ENCODE data around the gene NAB2. TPM values are rescaled to one million over a fixed set of nuclear protein-coding genes. Genes with fewer than 3 reads are reported as not detected.

The NAB2 gene
- total and polyA plus RNA-seq, 9 of the 15 experiments (the other 6 are each of a cell fraction or from before 2014, with no cell fraction given) = 0.45 to 40.9 (median 20.4) TPM

GRCh38 chr12:57051011-57051410, 37.9 kb upstream of the NAB2 start:
- Histone ChIP-seq H3K79me2 (ENCODE audit: control insufficient read depth, insufficient read depth, low read length) (no peaks in the 10 kb centered on the region), H3K4me3 (no peak overlapping the region), H4K20me1 (replicated peaks; ENCODE audit: control insufficient read depth, insufficient read depth, low read length) (no peaks in the 10 kb centered on the region), H3K4me2 (ENCODE audit: insufficient read depth, low read length) (no peak overlapping the region), H2AFZ (ENCODE audit: low read depth, low read length) (no peak overlapping the region), H3K36me3 (ENCODE audit: control insufficient read depth, insufficient read depth, low read length) (peaks cover 3% of the 10 kb centered on the region; the same call in 1 of the 3 replicates), H3K9ac (ENCODE audit: insufficient read depth in 1 of 2, low read depth in 2 of 2, low read length in 2 of 2) (no peak overlapping the region), H3K9me3 (replicated peaks; ENCODE audit: control insufficient read depth, insufficient read depth, low read depth, low read length) (no peaks in the 10 kb centered on the region), H3K4me1 (replicated peaks in 1 of 2; ENCODE audit: control insufficient read depth in 2 of 2, insufficient read depth in 2 of 2, low read length in 2 of 2) (peaks cover 0 to 3% of the 10 kb centered on the region in 2 experiments; a peak in 1 of 5 replicates), H3K27ac (ENCODE audit: extremely low read depth, low read depth, low read length) (no peak overlapping the region), H3K27me3 (ENCODE audit: control insufficient read depth in 2 of 2, insufficient read depth in 2 of 2, low read length in 2 of 2) (0 out of 5 replicates have a peak, but pooled peaks cover 2 to 3% of the 10 kb centered on the region in 2 experiments), H3K9me1 (ENCODE audit: control insufficient read depth, insufficient read depth, low read length) (no peaks in the 10 kb centered on the region)
- ATAC-seq (no peak), FAIRE-seq (no peak), DNase-seq (ENCODE audit: extremely low read depth in 1 of 4, low spot score in 3 of 4) (no peak)
- intact Hi-C loops (cut with micrococcal nuclease) = no loop called here
- POLR2A ChIA-PET = interaction anchor here (0.5 to 4.9 kb wide), 8 partner anchors 9 to 191 kb away, joined by 3 to 18 read pairs (median 4); no protein-coding TSS in a partner anchor
- no TSS peak for BruUV-seq (replicated peaks)
- 45% methylated on average over 1 of the region's 1 CpG for WGBS (ENCODE audit: insufficient coverage, low coverage, missing lambda C conversion rate)
- TF ChIP-seq STAT5B (CRISPR knock-in tag; IDR thresholded peaks at IDR 0.05) (no peak), MCM7 (IDR thresholded peaks at IDR 0.05) (no peak), ZNF609 (CRISPR knock-in tag; IDR thresholded peaks at IDR 0.05; ENCODE audit: borderline replicate concordance) (no peak), RHOXF2B (CRISPR knock-in tag; conservative IDR thresholded peaks at IDR 0.05) (no peak), POU5F1 (IDR thresholded peaks at IDR 0.05; ENCODE audit: borderline replicate concordance, low read depth, low read length, partially characterized antibody) (no peak), ARID3A (IDR thresholded peaks at IDR 0.05; ENCODE audit: borderline replicate concordance, low read depth, low read length) (no peak), DIDO1 (tag; IDR thresholded peaks at IDR 0.05; ENCODE audit: low read depth) (no peak), SETDB1 (IDR thresholded peaks at IDR 0.05; ENCODE audit: low read length) (no peak), ZSCAN29 (IDR thresholded peaks at IDR 0.05) (no peak), STAG1 (CRISPR knock-in tag; IDR thresholded peaks at IDR 0.05; ENCODE audit: borderline replicate concordance) (no peak)
- TF ChIP-seq, protein P1, sequence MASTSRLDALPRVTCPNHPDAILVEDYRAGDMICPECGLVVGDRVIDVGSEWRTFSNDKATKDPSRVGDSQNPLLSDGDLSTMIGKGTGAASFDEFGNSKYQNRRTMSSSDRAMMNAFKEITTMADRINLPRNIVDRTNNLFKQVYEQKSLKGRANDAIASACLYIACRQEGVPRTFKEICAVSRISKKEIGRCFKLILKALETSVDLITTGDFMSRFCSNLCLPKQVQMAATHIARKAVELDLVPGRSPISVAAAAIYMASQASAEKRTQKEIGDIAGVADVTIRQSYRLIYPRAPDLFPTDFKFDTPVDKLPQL (IDR thresholded peaks at IDR 0.05; ENCODE audit: extremely low read depth, insufficient read length) = no peak
- CTCF ChIA-PET (ENCODE audit: low intra/inter-chr PET ratio) = no interaction called here
- in situ Hi-C loops (cut with MboI) = loop anchor here (5.0 kb wide), 1 partner anchor 39 kb away; no protein-coding TSS in a partner anchor

Data from K562 (cell line).